GM19099 (cell line): ENCODE measurements around the gene CCDC102A.

Source experiments
- POLR2A ChIP-seq: IDR thresholded peaks from 3 replicates; pipeline ENCODE4 v1.6.1; 2011; ENCODE audit warnings: low read depth; ENCODE audit not compliant: insufficient read length; ENCODE audit errors: extremely low read depth

Gene CCDC102A

GRCh38 chr16:57569306-57569946, 33.1 kb upstream of the CCDC102A start:
- TF ChIP-seq POLR2A: no peak

GRCh38 chr16:57568173-57568678, 31.9 kb upstream of the CCDC102A start:
- no peak for TF ChIP-seq POLR2A

GRCh38 chr16:57567691-57568090, 31.3 kb upstream of the CCDC102A start:
- TF ChIP-seq POLR2A: no peak

GRCh38 chr16:57566436-57566835, 30.1 kb upstream of the CCDC102A start:
- no peak for TF ChIP-seq POLR2A

GRCh38 chr16:57565461-57565860, 29.1 kb upstream of the CCDC102A start:
- TF ChIP-seq POLR2A: no peak

GRCh38 chr16:57564571-57565270, 28.4 kb upstream of the CCDC102A start:
- TF ChIP-seq POLR2A: no peak

- no peak for TF ChIP-seq POLR2A
Observed at GRCh38 chr16:57563761-57564160, 27.4 kb upstream of the CCDC102A start.

- no peak for TF ChIP-seq POLR2A
Observed at GRCh38 chr16:57563487-57563750, 27.0 kb upstream of the CCDC102A start.

GRCh38 chr16:57562669-57563486, 26.5 kb upstream of the CCDC102A start:
- no peak for TF ChIP-seq POLR2A

- TF ChIP-seq POLR2A: no peak
Observed at GRCh38 chr16:57562066-57562465, 25.7 kb upstream of the CCDC102A start.

- no peak for TF ChIP-seq POLR2A
Observed at GRCh38 chr16:57559072-57559790, 22.9 kb upstream of the CCDC102A start.

GRCh38 chr16:57556941-57557541, 20.7 kb upstream of the CCDC102A start:
- no peak for TF ChIP-seq POLR2A

- TF ChIP-seq POLR2A: no peak
Observed at GRCh38 chr16:57555831-57556230, 19.5 kb upstream of the CCDC102A start.

- no peak for TF ChIP-seq POLR2A
Observed at GRCh38 chr16:57551057-57551456, 14.7 kb upstream of the CCDC102A start.

- no peak for TF ChIP-seq POLR2A
Observed at GRCh38 chr16:57549730-57550129, 13.4 kb upstream of the CCDC102A start.
